Activated effector memory CD4-positive, alpha-beta T cell treated with anti-CD3 and anti-CD28 coated beads, Interleukin-2, amount 50 U/mL, for 16 hours (primary cell): ENCODE measurements around the gene CTNNBL1.

ENCODE experiments used
- DNase-seq: peaks from one replicate; pipeline ENCODE4 v3.0.0-alpha.2; 2020

CTNNBL1 gene

GRCh38 chr20:37864298-37864697 is 170.5 kb downstream of the CTNNBL1 start:
- no peak for DNase-seq

- DNase-seq: no peak
Measured at GRCh38 chr20:37866051-37866450, 172.2 kb downstream of the CTNNBL1 start.

GRCh38 chr20:37867289-37868195 is 173.7 kb downstream of the CTNNBL1 start:
- DNase-seq: no peak

GRCh38 chr20:37868851-37869333 is 175.1 kb downstream of the CTNNBL1 start:
- DNase-seq: no peak

- no peak for DNase-seq
Measured at GRCh38 chr20:37869334-37869861, 175.6 kb downstream of the CTNNBL1 start.

- no peak for DNase-seq
Measured at GRCh38 chr20:37870294-37870693, 176.5 kb downstream of the CTNNBL1 start.

- no peak for DNase-seq
Measured at GRCh38 chr20:37871751-37872150, 177.9 kb downstream of the CTNNBL1 start.

- DNase-seq: no peak
Measured at GRCh38 chr20:37872161-37872560, 178.3 kb downstream of the CTNNBL1 start.

- DNase-seq: no peak
Measured at GRCh38 chr20:37873884-37874283, 180.1 kb downstream of the CTNNBL1 start.

- no peak for DNase-seq
Measured at GRCh38 chr20:37875460-37876175, 181.8 kb downstream of the CTNNBL1 start.

GRCh38 chr20:37876863-37877262 is 183.0 kb downstream of the CTNNBL1 start:
- no peak for DNase-seq

GRCh38 chr20:37877832-37878772 is 184.3 kb downstream of the CTNNBL1 start:
- DNase-seq: no peak

- no peak for DNase-seq
Measured at GRCh38 chr20:37878835-37879599, 185.2 kb downstream of the CTNNBL1 start.

GRCh38 chr20:37879843-37880242 is 186.0 kb downstream of the CTNNBL1 start:
- DNase-seq: no peak

- DNase-seq: no peak
Measured at GRCh38 chr20:37880726-37881591, 187.1 kb downstream of the CTNNBL1 start.

GRCh38 chr20:37881601-37882343 is 187.9 kb downstream of the CTNNBL1 start:
- DNase-seq: no peak

- no peak for DNase-seq
Measured at GRCh38 chr20:37882961-37883712, 189.3 kb downstream of the CTNNBL1 start.

GRCh38 chr20:37885042-37885441 is 191.2 kb downstream of the CTNNBL1 start:
- DNase-seq: no peak
